Stimulated activated naive CD8-positive, alpha-beta T cell treated with anti-CD3 and anti-CD28 coated beads, Interleukin-15, amount 100 ng/mL, for 72 hours (primary cell): ENCODE measurements around the gene LASP1.
"Not testable (repeated sequence)": the region's sequence is repeated elsewhere in the genome, so short reads cannot be mapped to it uniquely, and the experiment has no call there.

Source experiments
- ATAC-seq: fragments of 150-1000 bp; cut with Tn5 transposase; 2 replicates; pipeline ENCODE4 v1.10.0; 2021; ENCODE audit warnings: mild to moderate bottlenecking, moderate library complexity
- DNase-seq, 2 donors: peaks; one replicate each; pipeline ENCODE4 v3.0.0; 2021 to 2022
- H3K27ac Mint-ChIP-seq, 2 donors: one replicate each; pipeline ENCODE4 v1.8.0; 2022; ENCODE audit warnings: mild to moderate bottlenecking in 2 of 2, mixed read lengths in 2 of 2, moderate library complexity in 2 of 2
- H3K27me3 Mint-ChIP-seq: one replicate; pipeline ENCODE4 v1.8.0; 2022; ENCODE audit warnings: mixed read lengths
- H3K4me1 Mint-ChIP-seq: one replicate; pipeline ENCODE4 v1.8.0; 2022; ENCODE audit warnings: mild to moderate bottlenecking, mixed read lengths
- H3K4me3 Mint-ChIP-seq, 2 donors: one replicate each; pipeline ENCODE4 v1.8.0; 2022; ENCODE audit warnings: mild to moderate bottlenecking in 2 of 2, mixed read lengths in 2 of 2, moderate library complexity in 1 of 2
- H3K9me3 Mint-ChIP-seq, 2 donors: one replicate each; pipeline ENCODE4 v1.8.0; 2022; ENCODE audit warnings: mixed read lengths in 2 of 2

Gene LASP1

DNA sequence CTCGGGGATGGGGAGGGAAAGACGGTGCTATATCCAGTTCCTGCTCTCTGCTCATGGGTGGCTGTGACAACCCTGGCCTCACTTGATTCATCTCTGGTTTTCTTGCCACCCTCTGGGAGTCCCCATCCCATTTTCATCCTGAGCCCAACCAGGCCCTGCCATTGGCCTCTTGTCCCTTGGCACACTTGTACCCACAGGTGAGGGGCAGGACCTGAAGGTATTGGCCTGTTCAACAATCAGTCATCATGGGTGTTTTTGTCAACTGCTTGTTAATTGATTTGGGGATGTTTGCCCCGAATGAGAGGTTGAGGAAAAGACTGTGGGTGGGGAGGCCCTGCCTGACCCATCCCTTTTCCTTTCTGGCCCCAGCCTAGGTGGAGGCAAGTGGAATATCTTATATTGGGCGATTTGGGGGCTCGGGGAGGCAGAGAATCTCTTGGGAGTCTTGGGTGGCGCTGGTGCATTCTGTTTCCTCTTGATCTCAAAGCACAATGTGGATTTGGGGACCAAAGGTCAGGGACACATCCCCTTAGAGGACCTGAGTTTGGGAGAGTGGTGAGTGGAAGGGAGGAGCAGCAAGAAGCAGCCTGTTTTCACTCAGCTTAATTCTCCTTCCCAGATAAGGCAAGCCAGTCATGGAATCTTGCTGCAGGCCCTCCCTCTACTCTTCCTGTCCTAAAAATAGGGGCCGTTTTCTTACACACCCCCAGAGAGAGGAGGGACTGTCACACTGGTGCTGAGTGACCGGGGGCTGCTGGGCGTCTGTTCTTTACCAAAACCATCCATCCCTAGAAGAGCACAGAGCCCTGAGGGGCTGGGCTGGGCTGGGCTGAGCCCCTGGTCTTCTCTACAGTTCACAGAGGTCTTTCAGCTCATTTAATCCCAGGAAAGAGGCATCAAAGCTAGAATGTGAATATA lies 50.8 kb downstream of the LASP1 start:
- Mint-ChIP-seq H3K4me3 (no peak overlapping the region), H3K9me3 (no peaks in the 10 kb centered on the region), H3K27me3 (no peaks in the 10 kb centered on the region), H3K4me1 (peaks cover 64% of the 10 kb centered on the region), H3K27ac (peak overlapping the region in 1 of 2 donors; percentile 64)
- ATAC-seq (no peak), DNase-seq (peak in 1 of 2 donors; percentile 7)

DNA sequence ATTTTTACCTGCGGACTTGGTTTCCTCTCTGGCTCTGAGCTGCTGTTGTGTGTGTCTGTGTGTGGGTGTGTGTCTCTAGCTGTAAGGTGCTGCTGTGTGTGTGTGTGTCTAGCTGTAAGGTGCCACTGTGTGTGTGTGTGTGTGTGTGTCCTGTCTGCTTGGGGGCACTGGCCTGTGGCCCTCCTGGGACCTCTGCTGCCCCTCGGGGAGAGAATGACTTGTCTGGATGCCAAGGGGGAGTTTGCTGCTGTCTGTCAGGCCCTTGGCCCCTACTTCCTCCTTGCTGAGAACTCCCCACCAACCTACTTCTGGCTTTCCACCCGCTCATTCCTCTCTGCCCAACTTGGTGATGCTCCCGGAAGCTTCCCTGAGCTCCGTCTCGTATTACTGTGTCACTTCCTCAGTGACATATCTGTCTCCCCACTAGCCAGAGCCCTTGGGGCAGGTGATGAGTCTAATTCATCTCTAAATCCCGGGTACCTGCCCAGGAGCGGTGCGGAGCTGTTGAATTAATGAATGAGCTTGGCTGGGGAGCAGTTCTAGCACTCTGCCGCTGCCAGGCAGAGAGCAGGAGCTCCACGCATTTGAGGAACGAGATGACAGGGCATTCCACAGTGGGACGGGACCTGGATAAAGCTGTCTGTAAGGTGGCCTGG lies 52.0 kb downstream of the LASP1 start:
- H3K9me3 Mint-ChIP-seq, result no peaks in the 10 kb centered on the region
- H3K27me3 Mint-ChIP-seq, result no peaks in the 10 kb centered on the region
- H3K27ac Mint-ChIP-seq, result peak overlapping the region; percentile 30 to 63
- H3K4me3 Mint-ChIP-seq, result no peak overlapping the region
- DNase-seq (peak in 1 of 2 donors; percentile 10), ATAC-seq (no peak)
- peaks cover 70% of the 10 kb centered on the region for H3K4me1 Mint-ChIP-seq

DNA sequence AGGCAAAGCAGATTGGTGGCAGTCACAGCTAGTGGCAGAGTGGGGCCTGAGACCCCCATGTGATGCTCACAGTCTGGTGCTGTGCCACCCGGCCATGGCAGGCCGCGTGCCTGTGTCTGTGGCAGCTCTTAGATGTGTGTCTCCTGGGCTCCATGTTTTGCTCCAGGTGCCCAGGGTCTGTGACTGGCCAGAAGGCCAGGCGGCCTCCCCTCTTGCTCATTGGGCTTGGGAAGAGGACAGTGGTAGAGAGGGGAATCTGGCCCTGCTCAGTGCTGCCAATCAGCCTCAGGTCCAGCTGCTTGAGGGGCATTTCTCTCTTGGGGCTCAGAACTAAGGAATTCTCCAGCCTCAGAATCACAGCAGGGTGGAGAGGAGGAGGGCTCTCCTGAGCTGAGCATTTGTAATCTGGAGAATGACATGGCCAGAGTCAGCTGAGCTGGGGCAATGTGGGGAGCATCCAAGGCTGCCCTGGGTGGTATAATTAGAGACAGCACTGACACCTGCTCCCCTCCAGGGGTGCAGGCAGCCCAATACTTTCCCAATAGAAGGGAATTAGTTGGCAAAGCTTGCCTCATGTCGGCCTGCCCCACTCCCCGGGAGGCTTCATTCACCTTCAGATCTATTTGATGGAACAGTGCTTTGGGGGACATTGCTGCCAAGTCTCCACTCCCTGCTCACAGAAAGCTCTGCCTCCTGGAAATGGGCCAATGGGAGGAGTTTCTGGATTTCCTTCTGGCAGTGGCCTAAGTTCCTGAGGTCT lies 52.9 kb downstream of the LASP1 start:
- peak overlapping the region in 1 of 2 donors; percentile 75 for H3K27ac Mint-ChIP-seq
- H3K4me1 Mint-ChIP-seq, result peaks cover 74% of the 10 kb centered on the region
- peak; percentile 13 for ATAC-seq
- H3K9me3 Mint-ChIP-seq, result no peaks in the 10 kb centered on the region
- H3K27me3 Mint-ChIP-seq, result no peaks in the 10 kb centered on the region
- H3K4me3 Mint-ChIP-seq, result no peak overlapping the region
- DNase-seq, result peak in 1 of 2 donors; percentile 11

DNA sequence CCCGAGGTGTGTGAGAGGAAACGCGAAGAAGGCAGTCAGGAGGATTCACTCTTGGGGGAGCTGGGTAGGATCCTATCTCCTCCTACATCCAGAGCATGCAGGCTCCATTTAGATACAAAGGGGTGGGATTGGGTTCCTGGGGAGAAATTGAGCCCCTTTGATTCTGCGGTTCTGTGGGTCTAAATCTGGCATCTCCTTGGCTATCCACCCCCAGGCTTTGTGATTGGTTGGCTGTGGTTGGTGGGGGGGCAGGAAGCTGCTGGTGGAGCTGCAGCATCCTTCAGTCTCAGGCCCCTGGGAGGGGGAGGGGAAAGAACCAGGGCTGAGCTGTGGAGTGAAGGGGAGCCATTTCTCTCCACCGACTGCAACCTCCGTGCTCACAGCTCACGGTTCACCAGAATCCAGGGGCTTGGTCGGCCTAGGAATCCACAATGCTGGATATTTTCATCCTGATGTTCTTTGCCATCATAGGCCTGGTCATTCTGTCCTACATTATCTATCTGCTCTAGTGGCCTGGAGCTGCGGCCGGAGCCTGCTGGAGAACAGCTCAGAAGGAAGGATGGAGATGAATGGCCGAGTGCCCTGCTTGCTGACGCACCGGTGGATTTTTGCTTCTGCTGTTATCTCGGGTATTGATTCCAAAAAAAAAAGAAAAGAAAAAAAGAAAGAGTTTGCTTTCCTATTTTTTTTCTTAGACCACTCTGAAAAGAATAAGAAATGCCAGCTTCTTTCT lies 55.6 kb downstream of the LASP1 start, which contains the start of gene LASP1NB:
LASP1NB (plus strand) TSS at position 352 of the 733 bp plus-strand sequence.
- H3K4me3 Mint-ChIP-seq, result peak within 1 kb of the TSS; percentile 55 to 86
- H3K9me3 Mint-ChIP-seq, result no peaks in the 10 kb centered on the region
- ATAC-seq, result peak; percentile 70

DNA sequence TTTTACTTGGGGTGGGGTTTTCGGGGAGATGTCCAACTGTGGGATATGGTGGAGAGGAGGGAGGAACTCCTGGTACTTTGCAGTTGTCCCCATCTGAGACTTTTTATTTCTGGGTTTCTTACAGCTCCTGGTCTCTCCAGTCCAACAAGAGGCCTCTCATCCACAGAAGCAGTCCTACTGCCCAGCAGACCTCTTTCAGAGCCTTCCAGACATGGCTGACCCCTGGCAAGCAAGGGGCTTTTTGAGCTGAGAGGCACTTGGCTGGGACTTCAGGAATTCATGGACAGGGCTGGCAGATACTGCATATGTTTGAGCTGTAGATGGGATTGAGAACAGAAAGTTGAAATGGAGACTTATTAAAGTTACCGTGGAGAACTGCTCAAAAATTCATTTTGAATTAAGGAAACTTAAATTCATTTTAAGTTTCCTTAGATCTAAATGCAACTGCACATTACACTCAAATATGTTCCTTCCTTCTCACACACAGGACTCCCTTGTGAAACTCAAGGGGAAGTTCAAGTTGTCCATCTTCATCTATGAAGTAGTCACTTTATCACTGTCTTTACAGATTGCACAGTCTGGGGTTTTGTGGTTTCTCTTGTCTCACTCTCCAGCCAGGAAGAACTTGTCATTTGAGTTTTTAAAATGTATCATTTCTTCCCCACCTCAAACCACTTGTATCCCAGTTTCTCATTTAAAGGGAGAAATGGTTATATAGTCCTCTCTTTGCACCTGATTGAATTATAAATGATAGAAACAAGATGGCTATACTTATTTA lies 56.6 kb downstream of the LASP1 start:
- DNase-seq (no peak), ATAC-seq (peak; percentile 95)
- peaks cover 43% of the 10 kb centered on the region for H3K4me1 Mint-ChIP-seq
- peak overlapping the region; percentile 55 to 86 for H3K4me3 Mint-ChIP-seq
- no peak overlapping the region for H3K27ac Mint-ChIP-seq
- no peaks in the 10 kb centered on the region for H3K27me3 Mint-ChIP-seq
- H3K9me3 Mint-ChIP-seq, result no peaks in the 10 kb centered on the region

More for the DNA sequence above, 55.6 kb downstream of the LASP1 start, which contains the start of gene LASP1NB:
- Mint-ChIP-seq H3K27me3 (no peaks in the 10 kb centered on the region), H3K27ac (peak within 1 kb of the TSS; percentile 73 to 89), H3K4me1 (peaks cover 53% of the 10 kb centered on the region)
- peak; percentile 60 to 70 for DNase-seq

DNA sequence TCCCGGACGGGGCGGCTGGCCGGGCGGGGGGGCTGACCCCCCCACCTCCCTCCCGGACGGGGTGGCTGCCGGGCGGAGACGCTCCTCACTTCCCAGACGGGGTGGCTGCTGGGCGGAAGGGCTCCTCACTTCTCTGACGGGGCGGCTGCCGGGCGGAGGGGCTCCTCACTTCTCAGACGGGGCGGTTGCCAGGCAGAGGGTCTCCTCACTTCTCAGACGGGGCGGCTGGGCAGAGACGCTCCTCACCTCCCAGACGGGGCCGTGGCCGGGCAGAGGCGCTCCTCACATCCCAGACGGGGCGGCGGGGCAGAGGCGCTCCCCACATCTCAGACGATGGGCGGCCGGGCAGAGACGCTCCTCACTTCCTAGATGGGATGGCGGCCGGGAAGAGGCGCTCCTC lies 60.9 kb downstream of the LASP1 start:
- ATAC-seq, H3K9me3 Mint-ChIP-seq, DNase-seq, H3K4me3 Mint-ChIP-seq, H3K27me3 Mint-ChIP-seq, H3K27ac Mint-ChIP-seq: not testable (repeated sequence)
- H3K4me1 Mint-ChIP-seq, result peaks cover 15% of the 10 kb centered on the region

DNA sequence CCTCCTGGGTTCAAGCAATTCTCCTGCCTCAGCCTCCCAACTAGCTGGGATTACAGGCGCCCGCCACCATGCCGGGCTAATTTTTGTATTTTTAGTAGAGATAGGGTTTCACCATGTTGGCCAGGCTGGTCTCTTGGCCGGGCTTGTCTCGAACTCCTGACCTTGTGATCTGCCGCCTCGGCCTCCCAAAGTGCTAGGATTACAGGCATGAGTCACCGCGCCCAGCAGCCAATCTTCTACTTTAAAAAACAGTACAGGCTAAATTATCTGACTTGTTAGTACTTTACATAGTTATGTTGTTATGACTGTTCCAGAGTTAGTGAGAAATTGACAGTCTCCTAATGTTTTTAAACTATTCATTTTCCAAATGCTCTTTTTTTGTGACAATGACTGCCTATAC lies 64.1 kb downstream of the LASP1 start:
- DNase-seq, H3K27ac Mint-ChIP-seq, H3K9me3 Mint-ChIP-seq, H3K4me1 Mint-ChIP-seq, ATAC-seq, H3K4me3 Mint-ChIP-seq, H3K27me3 Mint-ChIP-seq: not testable (repeated sequence)

DNA sequence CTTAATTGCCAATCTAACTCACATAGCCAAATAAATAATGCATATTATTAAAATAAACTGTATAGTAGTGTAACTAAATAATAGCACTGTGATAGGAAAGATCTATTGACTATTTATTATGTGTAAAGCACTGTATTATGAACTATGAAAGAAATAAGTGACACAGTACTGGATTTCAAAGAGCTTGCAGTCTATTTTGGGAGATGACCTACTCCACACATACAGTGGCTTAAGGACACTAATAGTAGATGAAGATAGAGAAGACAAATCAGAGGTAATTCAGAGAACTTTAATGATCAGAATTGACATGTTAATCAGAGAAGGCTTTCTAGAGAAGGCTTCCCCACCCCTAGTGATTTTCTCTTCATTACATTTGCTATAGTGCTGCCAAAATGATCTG lies 70.1 kb downstream of the LASP1 start:
- ATAC-seq, result no peak
- no peaks in the 10 kb centered on the region for H3K27me3 Mint-ChIP-seq
- H3K9me3 Mint-ChIP-seq, result no peaks in the 10 kb centered on the region
- DNase-seq, result no peak
- H3K4me1 Mint-ChIP-seq, result peaks cover 6% of the 10 kb centered on the region
- no peak overlapping the region for H3K27ac Mint-ChIP-seq
- H3K4me3 Mint-ChIP-seq, result no peak overlapping the region

DNA sequence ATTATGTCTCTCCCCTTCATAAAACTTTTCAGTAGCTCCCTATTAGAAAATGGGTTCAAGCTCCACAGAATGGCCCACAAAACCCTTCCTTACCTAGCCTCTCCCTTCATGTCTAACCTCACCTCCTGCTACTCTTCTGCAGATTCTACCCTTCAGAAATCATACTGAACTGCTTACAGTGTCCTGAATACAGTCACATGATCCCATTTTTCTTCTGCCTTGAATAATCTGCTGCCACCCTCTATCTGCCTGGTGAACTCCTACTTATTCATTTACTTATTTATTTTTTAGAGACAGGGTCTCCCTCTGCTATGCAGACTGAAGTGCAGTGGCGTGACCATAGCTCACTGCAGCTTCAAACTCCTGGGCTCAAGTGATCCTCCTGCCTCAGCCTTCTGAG lies 70.5 kb downstream of the LASP1 start:
- DNase-seq (no peak), ATAC-seq (no peak)
- no peak overlapping the region for H3K4me3 Mint-ChIP-seq
- H3K9me3 Mint-ChIP-seq, result no peaks in the 10 kb centered on the region
- H3K4me1 Mint-ChIP-seq, result peaks cover 6% of the 10 kb centered on the region
- H3K27me3 Mint-ChIP-seq, result no peaks in the 10 kb centered on the region
- no peak overlapping the region for H3K27ac Mint-ChIP-seq

DNA sequence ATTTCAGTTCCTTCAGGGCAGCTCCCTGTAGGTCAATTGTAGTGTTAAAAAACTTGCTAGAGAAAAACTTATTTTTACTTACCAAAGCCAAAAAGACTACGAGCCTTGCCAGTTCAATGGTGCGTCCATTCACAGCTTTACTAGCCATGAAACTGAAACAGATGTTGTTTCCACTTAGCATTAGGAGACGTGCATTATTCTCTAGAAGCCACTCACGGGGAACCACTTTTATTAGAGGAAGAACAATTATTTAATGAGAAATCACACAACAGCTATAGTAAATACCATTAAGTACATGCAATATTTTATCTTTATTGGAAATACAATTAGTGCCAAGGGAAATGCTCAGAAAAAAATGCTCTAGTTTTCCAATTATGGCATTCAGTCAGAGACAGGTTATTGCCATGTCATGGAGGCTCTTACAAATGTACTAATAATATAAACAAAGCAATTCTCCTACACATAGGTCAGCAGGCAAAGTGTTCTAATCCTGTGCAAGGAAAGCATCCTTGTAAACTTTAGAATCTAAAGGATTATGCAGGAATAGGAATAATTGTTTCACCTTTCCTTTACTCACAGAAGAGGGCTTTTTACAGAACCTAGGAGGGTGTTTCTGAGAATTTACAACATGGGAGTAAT lies 73.0 kb downstream of the LASP1 start:
- no peaks in the 10 kb centered on the region for H3K9me3 Mint-ChIP-seq
- ATAC-seq, result no peak
- H3K27ac Mint-ChIP-seq, result no peak overlapping the region
- peaks cover 6% of the 10 kb centered on the region for H3K4me1 Mint-ChIP-seq
- no peak overlapping the region for H3K4me3 Mint-ChIP-seq
- DNase-seq, result no peak
- H3K27me3 Mint-ChIP-seq, result no peaks in the 10 kb centered on the region

DNA sequence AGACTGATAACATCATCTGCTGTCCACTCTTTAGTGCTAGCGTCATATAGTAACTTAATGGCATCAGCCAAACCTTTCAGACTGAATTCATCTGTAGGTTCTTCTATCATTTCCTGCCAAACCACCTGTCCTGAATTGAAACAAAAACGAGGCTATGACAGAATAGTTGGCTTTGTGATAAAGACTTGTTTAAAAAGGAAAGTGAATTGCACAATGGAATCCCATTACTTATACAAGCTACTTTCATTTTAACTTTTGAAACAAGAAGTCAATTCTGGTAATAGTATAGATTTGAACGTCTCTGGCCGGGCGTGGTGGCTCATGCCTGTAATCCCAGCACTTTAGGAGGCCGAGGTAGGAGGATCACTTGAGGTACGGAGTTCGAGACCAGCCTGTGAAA lies 73.7 kb downstream of the LASP1 start:
- no peak overlapping the region for H3K4me3 Mint-ChIP-seq
- DNase-seq, result no peak
- H3K27me3 Mint-ChIP-seq, result no peaks in the 10 kb centered on the region
- peaks cover 6% of the 10 kb centered on the region for H3K4me1 Mint-ChIP-seq
- no peaks in the 10 kb centered on the region for H3K9me3 Mint-ChIP-seq
- peak; percentile 85 for ATAC-seq
- H3K27ac Mint-ChIP-seq, result peak overlapping the region in 1 of 2 donors; percentile 43

DNA sequence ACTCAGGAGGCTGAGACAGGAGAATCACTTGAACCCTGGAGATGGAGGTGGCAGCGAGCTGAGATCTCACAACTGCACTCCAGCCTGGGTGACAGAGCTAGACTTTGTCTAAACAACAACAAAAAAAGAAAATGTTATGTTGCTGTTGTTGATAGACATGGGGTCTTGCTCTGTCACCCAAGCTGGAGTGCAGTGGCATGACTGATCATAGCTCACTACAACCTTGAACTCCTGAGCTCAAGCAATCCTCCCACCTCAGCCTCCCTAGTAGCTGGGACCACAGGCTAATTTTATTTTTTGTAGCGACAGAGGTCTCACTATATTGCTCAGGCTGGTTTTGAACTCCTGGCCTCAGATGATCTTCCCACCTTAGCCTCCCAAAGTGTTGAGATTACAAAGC lies 77.3 kb downstream of the LASP1 start:
- Mint-ChIP-seq H3K4me1 (peaks cover 6% of the 10 kb centered on the region), H3K27ac (no peak overlapping the region), H3K27me3 (no peaks in the 10 kb centered on the region), H3K9me3 (no peaks in the 10 kb centered on the region), H3K4me3 (no peak overlapping the region)
- ATAC-seq, result peak; percentile 37
- no peak for DNase-seq

DNA sequence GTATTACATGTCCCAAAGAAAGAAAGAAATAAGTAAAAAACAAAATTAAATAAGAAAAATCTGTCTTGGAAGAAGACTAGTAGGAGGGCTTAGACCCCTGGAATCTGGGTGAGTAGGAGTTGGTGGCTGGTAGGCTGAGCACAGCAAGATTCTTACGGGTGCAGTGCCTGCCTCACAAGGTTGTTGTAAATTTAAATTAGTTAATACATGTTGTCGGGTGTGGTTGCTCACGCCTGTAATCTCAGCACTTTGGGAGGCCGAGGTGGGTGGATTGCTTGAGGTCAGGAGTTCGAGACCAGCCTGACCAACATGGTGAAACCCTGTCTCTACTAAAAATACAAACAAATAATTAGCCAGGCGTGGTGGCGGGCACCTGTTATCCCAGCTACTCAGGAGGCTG lies 83.9 kb downstream of the LASP1 start:
- H3K4me1 Mint-ChIP-seq, H3K4me3 Mint-ChIP-seq, DNase-seq, ATAC-seq, H3K27ac Mint-ChIP-seq, H3K9me3 Mint-ChIP-seq, H3K27me3 Mint-ChIP-seq: not testable (repeated sequence)

DNA sequence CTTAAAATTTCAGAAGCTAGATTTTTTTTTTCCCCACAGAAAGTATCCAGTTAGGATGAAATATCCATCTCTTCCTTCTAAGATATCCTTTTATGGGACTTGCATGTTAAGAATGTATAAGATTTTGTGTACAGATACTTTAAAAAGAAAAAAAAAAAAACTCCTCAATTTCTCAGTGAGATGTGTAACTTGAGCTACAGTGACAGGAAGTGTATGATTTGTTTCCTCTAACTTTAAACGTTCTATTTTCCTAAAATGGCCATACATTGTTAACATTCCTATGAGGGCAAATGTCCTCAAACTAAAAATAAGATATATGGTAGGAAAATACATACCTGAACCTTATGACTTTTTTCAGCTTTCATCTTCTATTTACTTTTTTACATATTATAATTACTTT lies 88.5 kb downstream of the LASP1 start:
- H3K27ac Mint-ChIP-seq, result peak overlapping the region in 1 of 2 donors; percentile 76

More for the DNA sequence above, 88.5 kb downstream of the LASP1 start:
- H3K4me1 Mint-ChIP-seq, result peaks cover 20% of the 10 kb centered on the region
- H3K4me3 Mint-ChIP-seq, result no peak overlapping the region
- no peaks in the 10 kb centered on the region for H3K9me3 Mint-ChIP-seq
- DNase-seq, result no peak
- H3K27me3 Mint-ChIP-seq, result no peaks in the 10 kb centered on the region
- no peak for ATAC-seq
